Skeletal muscle tissue (tissue), 4 donors: ENCODE data around the gene GTPBP3. TPM values are rescaled to one million over a fixed set of nuclear protein-coding genes. Genes with fewer than 3 reads are reported as not detected.
"Not testable (repeated sequence)": the region's sequence is repeated elsewhere in the genome, so short reads cannot be mapped to it uniquely, and the experiment has no call there.

Source experiments
- H3K27ac ChIP-seq: one replicate; pipeline ENCODE4 v1.7.0; 2013; ENCODE audit warnings: mild to moderate bottlenecking, low read depth, low read length, inconsistent platforms
- H3K27me3 ChIP-seq, 3 donors: one replicate each; pipeline ENCODE4 v1.7.0; 2013; ENCODE audit warnings: low read length in 3 of 3; ENCODE audit not compliant: control insufficient read depth in 3 of 3, insufficient read depth in 3 of 3
- H3K36me3 ChIP-seq, 3 donors: one replicate each; pipeline ENCODE4 v1.7.0; 2013; ENCODE audit warnings: low read length in 3 of 3; ENCODE audit not compliant: control insufficient read depth in 3 of 3, insufficient read depth in 3 of 3
- H3K4me1 ChIP-seq, 3 donors: one replicate each; pipeline ENCODE4 v1.7.0; 2013; ENCODE audit warnings: low read length in 3 of 3, mild to moderate bottlenecking in 3 of 3; ENCODE audit not compliant: control insufficient read depth in 3 of 3, insufficient read depth in 3 of 3
- H3K4me3 ChIP-seq, 3 donors: one replicate each; pipeline ENCODE4 v1.7.0; 2013; ENCODE audit warnings: low read length in 3 of 3
- H3K9ac ChIP-seq, 3 donors: one replicate each; pipeline ENCODE4 v1.7.0; 2013; ENCODE audit warnings: low read length in 3 of 3, mild to moderate bottlenecking in 3 of 3, moderate library complexity in 2 of 3, low read depth in 1 of 3
- H3K9me3 ChIP-seq, 3 donors: one replicate each; pipeline ENCODE4 v1.7.0; 2013; ENCODE audit warnings: low read length in 3 of 3; ENCODE audit not compliant: control insufficient read depth in 3 of 3
- total RNA-seq: library from RNA; depleted of rRNA; stranded (reverse); fragments of >200 nt; gene quantifications from one replicate; pipeline ENCODE4 v1.2.3, GENCODE V29; 2014
- donor health status: Osteomylitis.

GTPBP3 gene, protein sequence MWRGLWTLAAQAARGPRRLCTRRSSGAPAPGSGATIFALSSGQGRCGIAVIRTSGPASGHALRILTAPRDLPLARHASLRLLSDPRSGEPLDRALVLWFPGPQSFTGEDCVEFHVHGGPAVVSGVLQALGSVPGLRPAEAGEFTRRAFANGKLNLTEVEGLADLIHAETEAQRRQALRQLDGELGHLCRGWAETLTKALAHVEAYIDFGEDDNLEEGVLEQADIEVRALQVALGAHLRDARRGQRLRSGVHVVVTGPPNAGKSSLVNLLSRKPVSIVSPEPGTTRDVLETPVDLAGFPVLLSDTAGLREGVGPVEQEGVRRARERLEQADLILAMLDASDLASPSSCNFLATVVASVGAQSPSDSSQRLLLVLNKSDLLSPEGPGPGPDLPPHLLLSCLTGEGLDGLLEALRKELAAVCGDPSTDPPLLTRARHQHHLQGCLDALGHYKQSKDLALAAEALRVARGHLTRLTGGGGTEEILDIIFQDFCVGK
- 4.7 TPM for total RNA-seq

DNA sequence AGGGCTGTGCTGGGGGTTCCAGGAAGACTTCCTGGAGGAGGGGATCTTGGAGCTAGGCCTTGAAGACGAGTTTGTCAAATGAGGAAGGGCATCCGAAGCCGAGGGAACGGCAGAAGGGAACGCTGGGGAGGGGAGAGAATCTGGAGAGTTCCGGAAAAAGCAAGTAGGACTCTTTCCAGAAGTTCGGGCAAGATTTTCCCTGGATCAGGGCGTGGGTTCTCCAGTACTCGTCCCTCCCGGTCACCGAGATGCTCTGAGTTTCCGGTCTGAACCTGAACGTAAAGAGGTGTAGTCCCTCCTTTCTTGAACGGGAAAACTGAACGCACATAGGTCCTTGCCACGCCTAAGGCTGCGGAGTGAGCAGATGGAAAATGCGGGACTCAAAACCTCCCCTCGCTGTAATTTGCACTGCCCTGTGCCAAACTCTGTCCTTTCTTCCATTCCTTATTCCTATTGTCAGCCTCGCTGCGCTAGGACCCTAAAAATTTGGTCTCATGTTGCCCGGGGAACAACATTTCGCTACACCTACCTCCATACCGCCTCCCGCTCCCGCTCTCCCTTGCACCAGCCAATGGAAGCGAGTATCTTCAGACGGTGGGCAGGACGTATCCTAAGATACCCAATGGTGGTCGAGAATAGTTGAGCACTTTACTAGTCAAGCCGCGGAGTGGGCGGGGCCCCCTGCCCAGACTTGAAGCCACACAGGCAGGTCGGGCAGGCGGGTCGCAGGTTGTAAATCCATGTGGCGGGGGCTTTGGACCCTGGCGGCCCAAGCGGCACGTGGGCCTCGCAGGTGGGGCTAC lies at the start of gene GTPBP3:
Gene GTPBP3, plus strand, starts transcription at position 682 of the 803 bp plus-strand sequence. Its CDS starts 59 bp downstream, at position 741.
- H3K4me3 ChIP-seq: peak within 1 kb of the TSS; percentile 95 to 96 (median 96)

DNA sequence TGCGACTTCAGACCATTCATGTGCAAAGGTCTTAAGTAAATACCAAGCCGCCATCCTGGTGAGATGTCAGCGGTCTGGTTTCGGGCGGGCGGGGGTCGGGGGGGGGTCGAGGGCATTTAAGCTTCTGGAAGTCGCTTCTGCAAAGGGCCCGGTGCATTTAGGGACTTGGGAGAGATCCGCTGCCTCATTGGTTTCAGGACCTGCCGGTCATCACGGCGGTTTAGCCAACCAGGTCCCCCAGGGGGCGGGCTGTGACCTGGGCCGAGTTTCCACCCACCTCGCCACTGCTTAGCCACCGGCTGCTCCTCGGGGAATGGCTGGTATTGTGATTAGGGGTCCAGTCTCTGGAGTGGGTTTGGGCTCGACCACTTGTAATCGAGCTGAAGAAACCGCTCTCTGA lies 47.9 kb upstream of the GTPBP3 start:
- Histone ChIP-seq H3K4me3 (peak overlapping the region in 1 of 3 donors; percentile 13), H3K9ac (peak overlapping the region in 2 of 3 donors; percentile 40 to 56), H3K4me1 (peaks cover 10 to 18% (median 12%) of the 10 kb centered on the region in 3 donors), H3K27me3 (no peaks in the 10 kb centered on the region), H3K36me3 (peaks cover 0 to 5% (median 0%) of the 10 kb centered on the region in 3 donors), H3K9me3 (no peaks in the 10 kb centered on the region), H3K27ac (peak overlapping the region; percentile 60)

More for the DNA sequence above, at the start of gene GTPBP3:
- Histone ChIP-seq H3K9ac (peak within 1 kb of the TSS; percentile 86 to 95 (median 91)), H3K9me3 (no peaks in the 10 kb centered on the region), H3K27ac (peak within 1 kb of the TSS; percentile 94), H3K4me1 (peaks cover 26 to 38% (median 26%) of the 10 kb centered on the region in 3 donors), H3K36me3 (peaks cover 2 to 20% (median 4%) of the 10 kb centered on the region in 3 donors), H3K27me3 (no peaks in the 10 kb centered on the region)

DNA sequence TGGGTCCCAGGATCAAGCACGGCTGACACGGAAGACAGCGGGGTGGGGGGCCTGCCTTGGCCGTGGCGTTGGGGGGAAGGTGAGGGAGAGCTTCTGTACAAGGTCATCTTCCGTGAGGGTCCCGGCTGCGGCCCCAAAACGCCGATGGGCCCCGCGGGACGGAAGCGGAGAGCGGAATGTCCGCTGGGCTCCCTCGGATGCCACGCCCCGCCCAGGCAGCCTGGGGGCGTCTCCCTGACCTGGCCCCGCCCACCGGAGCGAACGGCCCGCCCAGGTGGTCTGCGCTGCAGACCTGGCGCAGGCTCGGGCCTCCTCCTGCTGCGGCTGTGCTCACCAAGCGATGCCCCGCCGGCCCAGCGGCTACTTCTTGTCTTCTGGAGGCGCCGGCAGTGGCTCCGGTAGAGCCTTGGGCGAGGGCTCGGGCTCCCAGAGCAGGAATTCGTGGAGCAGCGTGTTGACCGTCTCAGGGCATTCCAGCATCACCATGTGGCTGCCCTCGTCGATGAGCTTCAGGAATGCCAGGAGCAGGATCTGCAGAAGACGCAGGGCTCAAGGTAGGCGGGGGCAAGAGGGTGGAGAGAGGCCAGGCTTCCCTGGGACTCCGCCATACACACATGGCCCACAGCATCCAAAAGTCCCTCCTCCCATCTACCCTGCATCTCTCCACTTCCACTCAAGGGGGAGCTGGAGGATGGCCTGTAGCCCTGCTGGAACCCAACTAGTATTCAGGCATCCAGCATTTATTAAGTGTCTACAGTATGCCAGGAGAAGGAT lies 44.9 kb upstream of the GTPBP3 start:
- H3K27me3 ChIP-seq: no peaks in the 10 kb centered on the region
- peak overlapping the region in 2 of 3 donors; percentile 32 to 64 for H3K9ac ChIP-seq

DNA sequence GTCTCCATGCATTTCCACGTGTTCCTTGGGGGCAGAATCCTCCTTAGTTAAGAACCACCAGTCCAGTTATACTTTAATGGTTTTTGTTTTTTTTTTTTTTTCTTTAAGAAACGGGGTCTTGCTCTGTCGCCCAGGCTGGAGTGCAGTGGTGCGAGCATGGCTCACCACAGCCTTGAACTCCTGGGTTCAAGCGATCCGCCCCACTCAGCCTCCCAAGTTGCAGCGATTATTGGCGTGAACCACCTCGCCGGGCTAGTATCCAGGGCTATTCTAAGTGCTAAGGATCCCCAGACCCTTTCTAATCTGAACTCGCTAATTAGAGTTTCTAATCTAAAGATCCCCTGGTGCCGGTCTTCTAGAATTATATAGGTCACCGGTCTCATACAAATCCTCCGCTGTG lies 43.7 kb upstream of the GTPBP3 start:
- peaks cover 0 to 3% (median 0%) of the 10 kb centered on the region in 3 donors for H3K9me3 ChIP-seq
- H3K27ac ChIP-seq: no peak overlapping the region
- H3K4me3 ChIP-seq: no peak overlapping the region
- no peak overlapping the region for H3K9ac ChIP-seq
- peaks cover 2 to 13% (median 7%) of the 10 kb centered on the region in 3 donors for H3K36me3 ChIP-seq
- no peaks in the 10 kb centered on the region for H3K27me3 ChIP-seq
- H3K4me1 ChIP-seq: peaks cover 10 to 18% (median 12%) of the 10 kb centered on the region in 3 donors

More for the DNA sequence above, 44.9 kb upstream of the GTPBP3 start:
- Histone ChIP-seq H3K36me3 (peaks cover 0 to 9% (median 3%) of the 10 kb centered on the region in 3 donors), H3K4me1 (peaks cover 10 to 18% (median 12%) of the 10 kb centered on the region in 3 donors), H3K27ac (no peak overlapping the region), H3K4me3 (peak overlapping the region; percentile 54 to 70 (median 59)), H3K9me3 (no peaks in the 10 kb centered on the region)

DNA sequence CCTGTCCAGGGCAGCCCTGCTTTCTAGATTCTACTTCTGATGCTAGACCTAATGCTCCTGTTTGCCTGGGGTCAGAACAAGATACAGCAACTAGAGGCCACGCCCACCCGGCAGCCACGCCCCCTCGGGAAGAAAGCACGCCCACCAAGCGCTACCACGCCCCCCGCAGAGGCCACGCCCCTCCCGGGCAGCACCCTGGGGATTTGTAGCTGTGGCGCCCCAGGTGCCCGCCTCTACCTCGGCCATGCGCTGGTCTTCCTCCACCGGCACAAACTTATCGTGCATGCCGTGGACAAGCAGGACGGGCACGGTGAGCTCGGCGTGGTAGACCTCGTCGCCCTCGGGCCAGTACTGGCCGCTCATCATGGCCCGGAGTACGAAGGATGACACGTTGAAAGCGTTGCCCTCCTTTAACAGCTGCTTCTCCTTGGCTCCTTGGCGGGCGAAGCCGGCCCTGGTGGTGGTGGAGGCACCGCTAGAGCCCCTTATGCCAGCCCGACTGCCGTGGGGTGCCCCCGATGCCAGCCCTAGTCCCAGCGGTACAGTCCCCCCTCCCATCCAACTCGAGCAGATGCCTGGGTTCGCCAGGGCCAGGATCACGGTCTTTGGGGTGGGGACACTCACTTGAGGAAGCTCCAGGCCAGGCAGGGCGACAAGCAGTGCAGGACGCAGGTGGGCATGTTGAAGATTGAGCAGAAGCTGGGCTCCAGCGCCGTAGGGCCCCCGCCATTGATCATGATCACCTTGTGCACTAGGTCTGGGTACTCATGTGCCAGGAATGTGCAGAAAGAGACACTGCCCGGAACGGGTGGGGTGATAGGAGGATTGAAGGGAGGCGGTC lies 43.1 kb upstream of the GTPBP3 start:
- Histone ChIP-seq H3K27me3 (no peaks in the 10 kb centered on the region), H3K27ac (no peak overlapping the region), H3K4me1 (peaks cover 10 to 20% (median 12%) of the 10 kb centered on the region in 3 donors), H3K9ac (no peak overlapping the region), H3K4me3 (no peak overlapping the region), H3K9me3 (peaks cover 0 to 3% (median 0%) of the 10 kb centered on the region in 3 donors), H3K36me3 (peaks cover 2 to 13% (median 7%) of the 10 kb centered on the region in 3 donors)

DNA sequence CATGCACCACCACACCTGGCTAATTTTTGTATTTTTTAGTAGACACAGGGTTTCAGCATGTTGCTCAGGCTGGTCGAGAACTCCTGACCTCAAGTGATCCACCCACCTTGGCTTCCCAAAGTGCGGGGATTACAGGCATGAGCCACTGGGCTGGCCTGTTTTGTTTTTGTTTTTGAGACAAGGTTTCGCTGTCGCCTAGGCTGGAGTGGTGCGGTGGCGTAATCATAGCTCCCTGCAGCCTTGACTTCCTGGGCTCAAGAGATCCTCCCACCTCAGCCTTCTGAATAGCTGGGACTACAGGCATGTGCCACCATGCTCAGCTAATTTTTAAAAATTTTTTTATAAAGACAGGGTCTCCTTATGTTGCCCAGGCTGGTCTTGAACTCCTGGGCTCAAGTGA lies 41.8 kb upstream of the GTPBP3 start:
- Histone ChIP-seq H3K4me1 (peaks cover 0 to 13% (median 3%) of the 10 kb centered on the region in 3 donors), H3K36me3 (peaks cover 2 to 13% (median 7%) of the 10 kb centered on the region in 3 donors)
- H3K4me3 ChIP-seq, H3K9me3 ChIP-seq, H3K27me3 ChIP-seq, H3K9ac ChIP-seq, H3K27ac ChIP-seq: not testable (repeated sequence)

DNA sequence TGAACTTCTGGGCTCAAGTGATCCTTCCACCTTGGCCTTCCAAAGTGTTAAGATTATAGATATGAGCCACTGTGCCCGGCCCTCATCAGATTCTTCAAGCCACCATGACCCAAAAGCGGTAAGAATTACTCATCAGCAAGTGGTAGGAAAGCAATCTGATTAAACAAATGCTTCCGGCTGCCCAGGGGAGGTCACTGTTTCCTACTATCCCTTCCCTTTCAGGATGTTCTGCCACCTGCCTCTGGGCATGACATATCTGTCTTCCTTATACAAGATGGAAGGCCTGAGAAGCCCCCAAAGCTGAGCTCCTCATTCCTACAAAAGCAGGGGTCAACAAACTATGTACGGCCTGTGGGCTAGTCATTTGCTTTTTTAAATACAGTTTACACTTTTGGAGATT lies 41.1 kb upstream of the GTPBP3 start:
- H3K27ac ChIP-seq: no peak overlapping the region
- no peak overlapping the region for H3K9ac ChIP-seq
- peaks cover 0 to 13% (median 3%) of the 10 kb centered on the region in 3 donors for H3K4me1 ChIP-seq
- no peaks in the 10 kb centered on the region for H3K27me3 ChIP-seq
- H3K36me3 ChIP-seq: peaks cover 5 to 13% (median 9%) of the 10 kb centered on the region in 3 donors
- H3K9me3 ChIP-seq: peaks cover 0 to 3% (median 0%) of the 10 kb centered on the region in 3 donors
- H3K4me3 ChIP-seq: no peak overlapping the region

DNA sequence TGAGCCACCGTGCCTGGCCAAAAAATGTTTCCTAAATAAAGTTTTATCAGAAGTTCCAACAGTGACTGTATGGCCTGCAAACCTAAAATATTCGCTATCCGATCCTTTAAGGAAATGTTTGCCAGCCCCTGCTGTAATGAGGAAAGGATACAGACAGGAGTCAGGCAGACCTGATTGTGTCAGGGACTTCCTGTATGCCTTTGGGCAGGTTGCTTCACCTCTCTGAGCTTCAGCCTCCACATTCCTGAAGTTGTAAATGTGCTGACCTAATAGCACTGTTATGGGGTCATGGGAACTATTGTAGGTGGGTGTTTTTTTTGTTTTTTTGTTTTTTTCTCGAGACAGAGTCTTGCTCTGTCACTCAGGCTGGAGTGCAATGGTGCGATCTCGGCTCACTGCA lies 40.4 kb upstream of the GTPBP3 start:
- Histone ChIP-seq H3K27me3 (no peaks in the 10 kb centered on the region), H3K9me3 (peaks cover 0 to 3% (median 0%) of the 10 kb centered on the region in 3 donors), H3K9ac (no peak overlapping the region), H3K36me3 (peaks cover 5 to 13% (median 9%) of the 10 kb centered on the region in 3 donors), H3K4me1 (peaks cover 0 to 12% (median 6%) of the 10 kb centered on the region in 3 donors), H3K4me3 (no peak overlapping the region), H3K27ac (no peak overlapping the region)
